Measurements from ENCODE around the gene CHST1. TPM values are rescaled to one million over a fixed set of nuclear protein-coding genes. Genes with fewer than 3 reads are reported as not detected.

CHST1 gene
- total and polyA plus RNA-seq, 9 donors, result 3.4 to 12.9 (median 7.6) TPM

DNA sequence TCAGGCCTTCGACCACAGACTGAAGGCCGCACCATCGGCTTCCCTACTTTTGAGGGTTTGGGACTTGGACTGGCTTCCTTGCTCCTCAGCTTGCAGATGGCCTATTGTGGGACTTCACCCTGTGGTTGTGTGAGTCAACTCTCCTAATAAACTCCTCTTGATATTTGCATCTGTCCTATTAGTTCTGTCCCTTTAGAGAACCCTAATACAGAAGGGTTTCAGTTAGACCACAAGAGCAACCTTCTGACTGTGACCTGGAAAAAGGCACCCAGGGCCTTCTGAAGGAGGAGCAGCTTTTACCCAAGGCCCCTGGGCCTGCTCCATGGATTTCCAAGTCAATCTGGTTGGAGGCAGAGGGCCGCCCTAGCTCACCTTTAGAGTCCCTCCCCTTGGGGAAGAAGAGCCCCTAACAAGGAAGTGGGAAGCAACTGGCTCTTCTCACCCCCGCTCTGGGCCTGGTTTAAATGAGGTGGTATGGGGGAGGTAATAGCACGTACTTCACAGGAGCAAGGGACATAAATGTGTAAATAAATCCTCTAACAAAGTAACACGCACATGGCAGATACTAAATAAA, 11.2 kb upstream of the CHST1 start:
- Histone ChIP-seq H3K36me3 (no peaks in the 10 kb centered on the region), H3K27me3 (no peaks in the 10 kb centered on the region), H3K4me3 (no peak overlapping the region), H3K9me3 (no peaks in the 10 kb centered on the region), H3K27ac (no peak overlapping the region), H3K4me1 (ENCODE audit: insufficient read depth) (no peaks in the 10 kb centered on the region)
- TF ChIP-seq EP300 (IDR thresholded peaks at IDR 0.05), result no peak
- DNase-seq, result peak in 1 of 5 donors; percentile 9
- intact Hi-C loops (cut with DNase I), result no loop called here
- WGBS, 3 donors, result 97 to 98% (median 98%) methylated on average over 7 of the region's 7 CpGs

DNA sequence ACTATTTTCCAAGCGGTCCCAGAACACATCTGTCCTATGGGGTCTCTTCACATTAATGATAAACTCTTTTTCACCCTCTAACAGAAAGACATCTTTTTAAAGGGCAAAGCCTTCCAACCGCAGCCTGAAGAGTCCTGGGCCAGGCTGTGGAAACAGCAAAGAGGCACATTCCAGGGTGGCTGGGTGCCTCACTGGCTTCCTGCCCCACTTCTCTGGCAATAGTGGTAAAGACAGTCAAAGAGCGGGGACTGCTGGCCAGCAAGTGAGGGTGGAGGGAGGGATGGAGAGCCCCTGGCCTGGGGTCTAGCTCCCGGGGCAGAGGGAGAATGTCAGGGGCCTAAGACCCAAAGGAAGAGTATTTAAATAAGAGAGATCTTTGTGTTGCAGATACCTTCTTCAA, 10.2 kb upstream of the CHST1 start:
- no peak overlapping the region for H3K4me3 ChIP-seq
- H3K27me3 ChIP-seq, result no peaks in the 10 kb centered on the region
- H3K9me3 ChIP-seq, result no peaks in the 10 kb centered on the region
- intact Hi-C loops (cut with DNase I), result no loop called here
- no peak for DNase-seq
- TF ChIP-seq, protein P1, sequence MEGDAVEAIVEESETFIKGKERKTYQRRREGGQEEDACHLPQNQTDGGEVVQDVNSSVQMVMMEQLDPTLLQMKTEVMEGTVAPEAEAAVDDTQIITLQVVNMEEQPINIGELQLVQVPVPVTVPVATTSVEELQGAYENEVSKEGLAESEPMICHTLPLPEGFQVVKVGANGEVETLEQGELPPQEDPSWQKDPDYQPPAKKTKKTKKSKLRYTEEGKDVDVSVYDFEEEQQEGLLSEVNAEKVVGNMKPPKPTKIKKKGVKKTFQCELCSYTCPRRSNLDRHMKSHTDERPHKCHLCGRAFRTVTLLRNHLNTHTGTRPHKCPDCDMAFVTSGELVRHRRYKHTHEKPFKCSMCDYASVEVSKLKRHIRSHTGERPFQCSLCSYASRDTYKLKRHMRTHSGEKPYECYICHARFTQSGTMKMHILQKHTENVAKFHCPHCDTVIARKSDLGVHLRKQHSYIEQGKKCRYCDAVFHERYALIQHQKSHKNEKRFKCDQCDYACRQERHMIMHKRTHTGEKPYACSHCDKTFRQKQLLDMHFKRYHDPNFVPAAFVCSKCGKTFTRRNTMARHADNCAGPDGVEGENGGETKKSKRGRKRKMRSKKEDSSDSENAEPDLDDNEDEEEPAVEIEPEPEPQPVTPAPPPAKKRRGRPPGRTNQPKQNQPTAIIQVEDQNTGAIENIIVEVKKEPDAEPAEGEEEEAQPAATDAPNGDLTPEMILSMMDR (IDR thresholded peaks at IDR 0.05), result no peak
- TF ChIP-seq EP300 (IDR thresholded peaks at IDR 0.05) (no peak), POLR2A (IDR thresholded peaks at IDR 0.05) (no peak)
- H3K36me3 ChIP-seq, result no peaks in the 10 kb centered on the region
- H3K27ac ChIP-seq, result no peak overlapping the region
- H3K4me1 ChIP-seq (ENCODE audit: insufficient read depth), result no peaks in the 10 kb centered on the region
- 87 to 91% (median 90%) methylated on average over 4 of the region's 4 CpGs for WGBS, 3 donors

DNA sequence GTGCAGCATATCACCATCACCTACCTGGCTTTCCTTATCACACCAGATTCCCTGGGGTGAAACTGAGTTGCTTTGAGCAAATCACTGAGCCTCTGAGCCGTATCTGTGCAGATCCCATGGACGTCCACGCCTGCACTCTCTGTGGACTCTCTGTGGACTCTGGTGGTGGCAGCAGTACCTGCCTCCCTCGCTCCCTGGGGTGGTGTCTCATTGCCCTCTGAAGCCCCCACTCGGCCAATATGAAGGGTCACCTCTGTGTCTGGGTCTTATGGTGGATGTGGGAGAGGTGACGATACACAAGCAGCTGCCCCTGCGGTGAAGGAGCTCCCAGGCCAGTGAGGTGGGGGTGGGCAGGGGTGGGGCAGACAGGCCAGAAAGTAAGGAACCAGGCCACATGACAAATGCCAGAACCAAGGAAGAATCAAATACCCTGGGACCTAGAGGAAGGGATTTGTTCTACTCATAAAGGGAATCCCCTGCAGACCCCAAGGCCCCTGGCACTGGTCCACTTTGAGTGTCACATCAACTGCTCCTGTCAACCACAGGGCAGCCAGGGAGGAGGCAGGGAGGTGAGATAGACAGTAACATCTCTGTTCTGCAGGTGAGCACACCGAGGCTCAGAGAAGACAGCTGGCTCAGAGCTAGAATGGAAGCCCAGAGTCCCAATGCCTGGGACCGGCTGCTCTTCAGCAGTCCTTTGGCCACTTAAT, 9.2 kb upstream of the CHST1 start:
- DNase-seq, result no peak
- H3K27ac ChIP-seq, result no peak overlapping the region
- TF ChIP-seq POLR2A (IDR thresholded peaks at IDR 0.05), result no peak
- WGBS, 3 donors, result 91 to 94% (median 92%) methylated on average over 9 of the region's 9 CpGs
- no peaks in the 10 kb centered on the region for H3K36me3 ChIP-seq
- no peak overlapping the region for H3K4me3 ChIP-seq
- intact Hi-C loops (cut with DNase I), result no loop called here
- no peaks in the 10 kb centered on the region for H3K4me1 ChIP-seq (ENCODE audit: insufficient read depth)
- H3K27me3 ChIP-seq, result no peaks in the 10 kb centered on the region
- H3K9me3 ChIP-seq, result no peaks in the 10 kb centered on the region

DNA sequence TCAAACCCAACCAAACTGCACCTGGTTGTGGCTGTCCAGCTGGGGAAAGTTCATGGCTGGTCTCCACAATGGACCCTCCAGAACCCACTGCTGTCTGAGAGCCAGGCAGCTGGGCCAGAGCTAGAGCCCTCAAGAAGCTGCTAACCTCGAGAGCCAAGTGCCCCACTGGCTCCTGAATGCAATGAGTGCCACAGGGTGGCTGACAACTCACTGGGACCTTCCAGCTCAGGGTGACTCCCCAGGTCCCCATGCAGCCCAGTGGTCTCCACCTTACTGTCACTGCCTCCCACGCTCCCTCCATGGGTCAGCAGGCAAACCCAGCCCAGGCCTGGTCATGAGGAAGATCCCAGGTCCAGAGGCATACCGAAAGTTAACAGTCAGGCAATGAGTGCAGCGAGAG, 8.0 kb upstream of the CHST1 start:
- 94 to 100% (median 96%) methylated on average over 4 of the region's 4 CpGs for WGBS, 3 donors
- intact Hi-C loops (cut with DNase I), result no loop called here
- DNase-seq, result peak in 1 of 5 donors; percentile 3

DNA sequence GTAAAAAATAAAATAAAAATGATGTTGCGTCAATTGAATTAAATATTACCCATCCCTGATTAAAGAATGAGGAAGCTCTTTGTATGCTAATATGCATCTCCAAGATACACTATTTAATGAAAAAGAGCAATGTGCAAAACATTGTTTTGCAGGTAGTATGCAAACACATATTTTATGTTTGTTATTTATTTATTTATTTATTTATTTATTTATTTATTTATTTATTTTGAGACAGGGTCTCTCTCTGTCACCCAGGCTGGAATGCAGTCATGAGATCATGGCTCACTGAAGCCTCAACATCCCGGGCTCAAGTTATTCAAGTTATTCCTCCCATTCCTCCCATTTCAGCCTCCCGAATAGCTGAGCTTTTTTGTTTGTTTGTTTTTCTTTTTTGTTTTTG, 7.2 kb upstream of the CHST1 start:
- Histone ChIP-seq H3K9me3 (no peaks in the 10 kb centered on the region), H3K27me3 (no peaks in the 10 kb centered on the region), H3K36me3 (no peaks in the 10 kb centered on the region), H3K4me1 (ENCODE audit: insufficient read depth) (no peaks in the 10 kb centered on the region), H3K4me3 (no peak overlapping the region), H3K27ac (no peak overlapping the region)
- 65 to 69% (median 69%) methylated on average over 3 of the region's 3 CpGs for WGBS, 3 donors
- intact Hi-C loops (cut with DNase I), result no loop called here
- no peak for DNase-seq
- TF ChIP-seq POLR2A (IDR thresholded peaks at IDR 0.05) (no peak), EP300 (IDR thresholded peaks at IDR 0.05) (no peak)
- TF ChIP-seq, protein P1 (IDR thresholded peaks at IDR 0.05), result no peak

More for the DNA sequence above, 8.0 kb upstream of the CHST1 start:
- H3K4me3 ChIP-seq, result no peak overlapping the region
- H3K36me3 ChIP-seq, result no peaks in the 10 kb centered on the region
- no peaks in the 10 kb centered on the region for H3K27me3 ChIP-seq
- TF ChIP-seq EP300 (IDR thresholded peaks at IDR 0.05) (no peak), POLR2A (IDR thresholded peaks at IDR 0.05) (no peak)
- TF ChIP-seq, protein P1 (IDR thresholded peaks at IDR 0.05), result no peak
- no peak overlapping the region for H3K27ac ChIP-seq
- H3K4me1 ChIP-seq (ENCODE audit: insufficient read depth), result no peaks in the 10 kb centered on the region
- no peaks in the 10 kb centered on the region for H3K9me3 ChIP-seq

Measured in ovary (tissue), 9 donors.